ENCODE measurements around the gene WNT8B.

Gene WNT8B

DNA sequence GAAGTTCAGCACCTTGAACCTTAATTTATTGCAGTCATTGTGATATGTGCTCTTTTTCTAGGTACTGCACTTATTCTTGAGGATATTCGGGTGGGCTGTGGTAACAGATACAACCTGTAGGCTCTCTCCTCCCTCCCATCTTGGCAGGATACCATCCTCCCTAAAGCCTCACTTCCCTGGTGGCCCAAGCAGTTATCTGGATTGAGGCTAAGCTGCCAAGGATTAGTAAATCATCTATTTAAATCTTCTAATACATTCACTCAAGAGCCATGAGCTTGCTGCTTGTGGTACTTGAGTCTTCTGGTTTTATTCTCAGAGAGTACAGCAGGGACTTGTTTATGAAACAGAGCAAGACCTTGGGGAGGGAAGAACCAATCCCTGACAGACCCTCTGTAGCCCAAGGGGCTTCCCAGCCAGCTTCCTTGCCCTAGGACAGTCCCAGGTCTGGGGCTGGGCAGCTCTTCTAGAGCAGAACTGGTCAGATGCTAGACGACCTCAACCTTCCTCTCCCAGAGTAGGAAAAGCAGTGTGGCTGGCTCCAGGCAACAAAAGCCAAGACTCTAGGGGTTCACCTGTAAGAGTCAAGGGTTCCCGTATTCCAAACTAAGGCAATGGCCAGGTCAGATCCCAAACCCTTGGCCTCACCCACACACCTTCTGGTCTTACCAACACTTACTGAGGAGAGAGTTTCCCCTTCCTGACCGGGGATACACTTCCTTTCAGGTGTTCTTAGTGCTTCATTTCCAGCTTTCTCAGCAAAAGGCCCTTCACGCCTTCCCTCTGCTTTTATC lies 21.3 kb downstream of the WNT8B start:
- DNase-seq, result no peak

DNA sequence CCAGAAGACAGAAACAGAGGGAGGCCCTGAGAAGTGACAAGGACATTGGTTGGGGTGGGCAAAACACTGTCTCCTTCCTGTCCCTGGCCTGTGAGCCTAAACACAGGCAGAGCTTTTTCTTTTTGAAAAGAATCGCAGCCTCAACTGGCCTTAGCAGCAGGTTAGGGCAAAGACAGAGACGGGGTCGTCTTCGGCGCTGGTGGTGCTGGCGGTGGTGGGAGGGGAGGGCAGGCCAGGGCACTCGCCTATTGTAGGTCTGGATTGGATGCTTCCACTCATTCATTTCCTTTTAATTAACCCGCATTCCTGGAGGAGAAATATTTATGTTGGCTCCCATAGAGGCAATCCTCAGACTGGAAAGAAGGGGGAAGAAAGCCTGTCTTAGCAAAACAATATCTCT lies 22.6 kb downstream of the WNT8B start:
- DNase-seq, result no peak

DNA sequence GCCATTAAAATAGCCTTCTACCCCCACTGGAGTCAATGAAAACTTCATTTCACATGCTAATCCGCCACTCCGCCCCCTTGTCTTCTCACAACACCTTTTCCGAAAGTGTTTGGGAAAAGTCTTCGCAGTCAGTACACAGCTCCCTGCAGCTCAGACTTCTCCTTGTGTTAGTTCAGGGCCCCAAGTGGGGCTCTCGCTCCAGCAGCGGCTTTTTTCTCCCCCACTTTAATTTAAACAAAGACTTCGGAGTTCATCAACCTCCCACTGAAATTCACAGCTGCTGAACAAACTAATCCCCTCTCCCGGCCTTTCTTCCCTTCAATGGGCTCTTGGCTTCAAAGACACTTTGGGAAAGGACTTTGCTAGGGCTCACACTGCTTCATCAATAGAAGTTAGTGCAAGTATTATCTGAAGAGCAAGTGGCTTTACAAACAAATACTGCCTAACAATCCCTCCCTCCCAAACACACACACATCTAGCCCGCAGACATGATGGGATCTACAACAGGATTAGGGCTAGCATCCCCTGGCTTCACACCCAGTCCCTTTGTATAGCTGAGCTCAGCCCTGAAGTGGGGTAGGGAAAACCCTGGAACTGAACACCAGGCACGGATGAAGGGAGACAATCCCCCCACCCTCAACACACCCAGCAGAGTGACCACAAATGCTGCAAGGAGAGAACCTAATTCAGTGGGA lies 23.1 kb downstream of the WNT8B start:
- no peak for DNase-seq

DNA sequence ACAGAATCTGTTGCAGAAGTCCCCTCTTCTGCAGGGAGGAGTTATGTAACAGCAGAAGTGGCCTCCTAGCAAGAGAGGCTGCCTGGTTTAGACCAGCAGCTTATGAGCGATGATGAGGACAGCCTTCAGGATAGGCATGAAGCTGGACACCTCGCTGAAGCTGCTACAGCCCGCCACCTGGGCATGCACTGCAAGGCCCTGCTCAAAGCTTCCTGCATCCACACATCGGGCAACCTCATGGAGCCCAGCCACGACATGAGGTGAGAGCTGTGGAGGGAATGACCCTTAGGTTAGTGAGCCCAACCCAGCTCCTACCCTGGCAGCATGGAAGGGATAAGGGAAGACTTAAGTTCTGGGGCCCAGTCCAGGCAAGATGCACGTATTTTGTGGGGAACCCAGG lies 24.7 kb downstream of the WNT8B start:
- no peak for DNase-seq

DNA sequence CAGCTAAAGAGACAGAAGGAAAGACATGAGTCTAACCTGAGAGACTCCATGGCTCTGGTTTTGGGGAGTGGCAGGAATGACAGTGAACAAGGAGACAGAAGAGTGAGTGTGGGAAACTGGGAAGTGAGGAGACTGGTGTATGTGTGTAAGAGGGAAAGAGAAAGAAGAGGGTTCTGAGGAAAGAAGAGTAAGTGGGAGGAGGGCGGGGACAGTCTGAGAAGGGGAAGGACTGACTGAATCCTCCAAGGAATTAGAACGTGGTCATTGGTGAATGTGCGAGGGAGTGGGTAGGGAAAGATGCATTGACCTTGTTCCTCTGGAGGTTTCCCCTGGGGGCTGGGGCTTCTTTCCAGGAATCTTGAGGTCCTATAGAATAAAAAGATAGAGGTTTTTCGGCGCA lies 26.6 kb downstream of the WNT8B start:
- DNase-seq, result no peak

DNA sequence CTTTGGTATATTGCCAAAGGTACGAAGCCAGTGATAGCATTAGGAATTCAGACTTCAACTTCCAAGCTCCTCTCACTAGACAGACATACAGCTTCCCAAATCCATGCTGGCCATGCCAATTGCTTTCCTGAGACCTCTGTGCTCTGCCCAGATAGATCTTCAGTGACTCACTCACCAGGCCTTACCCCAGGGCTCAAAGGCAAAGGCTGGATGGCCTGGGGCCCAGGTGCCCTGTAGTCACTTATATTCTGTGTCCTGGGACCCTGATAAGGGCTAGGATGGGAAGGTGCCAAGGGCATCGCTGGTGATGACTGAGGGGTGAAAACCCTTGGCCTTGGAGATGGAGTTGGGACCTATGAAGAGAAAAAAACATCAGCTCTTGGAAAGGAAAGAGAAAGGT lies 27.7 kb downstream of the WNT8B start:
- DNase-seq, result no peak

DNA sequence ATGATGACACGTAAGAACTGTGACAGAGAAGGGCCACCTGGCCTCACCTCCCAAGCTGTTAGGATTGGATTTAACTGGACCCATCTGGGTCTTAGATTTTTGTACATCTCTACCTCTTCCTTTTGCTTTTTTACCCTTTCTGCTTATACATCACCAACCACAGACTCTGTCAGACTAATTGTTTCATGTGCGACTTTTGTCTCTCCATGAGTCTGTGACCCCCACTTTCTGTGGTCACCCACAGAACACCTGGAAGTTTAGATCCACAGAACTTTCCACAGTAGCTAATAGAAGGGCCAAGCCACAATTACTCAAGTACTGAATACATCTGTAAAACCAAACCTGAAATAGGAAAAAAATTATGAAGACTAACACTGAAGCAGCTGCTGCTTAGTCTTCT lies 33.8 kb downstream of the WNT8B start:
- no peak for DNase-seq

DNA sequence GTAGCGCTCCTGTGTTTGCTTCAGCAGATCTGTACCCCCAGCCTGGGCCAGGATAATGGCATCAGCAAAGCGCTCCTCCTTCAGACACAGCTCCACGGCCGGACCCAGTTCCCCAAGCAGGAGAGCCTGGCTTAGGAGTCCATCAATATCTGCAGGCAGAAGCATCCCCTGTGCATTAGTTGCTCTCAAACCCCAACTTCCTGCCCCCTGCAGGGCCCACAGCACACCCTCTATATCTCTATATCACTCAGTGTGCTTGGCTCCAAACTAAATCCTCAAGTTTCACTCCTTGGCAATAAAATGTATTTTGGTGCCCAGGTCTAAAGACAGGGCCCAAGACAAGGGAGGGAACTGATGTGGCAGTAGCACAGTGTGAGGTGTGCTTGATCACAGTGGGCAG lies 35.2 kb downstream of the WNT8B start:
- DNase-seq, result no peak

DNA sequence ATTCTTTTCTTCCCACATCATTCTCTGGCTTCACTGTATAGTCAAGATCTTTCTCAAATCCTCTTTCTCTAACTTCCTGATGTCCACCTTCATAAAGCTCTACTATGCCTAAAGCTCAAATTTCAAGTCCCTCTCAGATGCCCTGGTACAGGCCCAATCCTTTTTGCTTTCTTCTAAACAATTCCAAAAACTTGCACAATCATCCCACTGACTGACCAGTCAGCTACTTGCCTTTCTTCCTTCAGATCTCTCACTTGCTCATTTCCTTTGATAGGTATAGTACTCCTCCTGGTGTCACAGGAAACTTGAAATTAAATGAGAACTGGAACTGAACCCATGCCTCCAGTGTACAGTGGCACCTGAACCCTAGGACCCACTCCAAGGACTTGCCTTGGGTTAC lies 38.6 kb downstream of the WNT8B start:
- DNase-seq, result no peak

DNA sequence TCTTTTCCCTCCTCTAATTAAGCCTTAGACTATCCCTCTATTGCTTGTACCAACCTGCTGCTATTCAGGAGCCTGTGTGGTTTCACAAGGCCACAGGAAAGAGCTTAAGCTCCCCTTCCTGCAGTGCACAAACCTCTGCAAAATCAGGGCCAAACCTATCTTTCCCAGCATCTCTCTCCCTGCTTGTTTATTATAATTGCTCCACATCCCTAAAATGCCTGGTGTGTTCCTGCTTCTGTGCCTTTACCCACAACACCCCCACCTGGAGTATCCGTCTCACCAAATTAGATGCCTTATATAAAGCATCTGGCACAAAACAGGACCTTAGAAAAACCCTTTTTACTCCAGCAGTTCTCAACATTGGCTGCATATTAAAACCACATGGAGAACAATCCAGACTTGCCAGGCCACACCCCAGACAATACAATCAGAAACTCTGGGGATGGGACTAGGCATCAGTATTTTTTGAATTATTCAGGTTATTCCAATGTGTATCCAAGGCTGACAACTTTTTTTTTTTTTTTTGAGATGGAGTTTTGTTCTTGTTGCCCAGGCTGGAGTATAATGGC lies 40.2 kb downstream of the WNT8B start:
- no peak for DNase-seq

DNA sequence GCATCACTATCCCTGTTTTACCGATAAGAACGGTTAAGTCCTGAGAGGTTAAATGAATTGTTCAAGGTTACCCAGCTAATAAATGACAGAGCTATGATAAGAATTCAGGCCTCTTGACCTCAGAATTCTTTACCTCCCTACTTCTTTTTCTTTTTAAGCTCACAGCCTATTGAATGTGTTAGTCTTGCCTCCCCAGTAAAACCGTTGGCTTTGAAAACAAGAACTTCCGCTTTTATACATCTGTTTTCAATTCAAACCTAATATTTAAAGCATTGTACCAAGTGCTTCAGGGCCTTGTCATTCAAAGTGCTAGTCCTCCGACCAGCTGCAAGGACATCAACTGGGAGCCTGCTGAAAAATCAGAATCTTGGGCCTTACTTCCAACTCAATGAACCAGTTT lies 41.3 kb downstream of the WNT8B start:
- no peak for DNase-seq

DNA sequence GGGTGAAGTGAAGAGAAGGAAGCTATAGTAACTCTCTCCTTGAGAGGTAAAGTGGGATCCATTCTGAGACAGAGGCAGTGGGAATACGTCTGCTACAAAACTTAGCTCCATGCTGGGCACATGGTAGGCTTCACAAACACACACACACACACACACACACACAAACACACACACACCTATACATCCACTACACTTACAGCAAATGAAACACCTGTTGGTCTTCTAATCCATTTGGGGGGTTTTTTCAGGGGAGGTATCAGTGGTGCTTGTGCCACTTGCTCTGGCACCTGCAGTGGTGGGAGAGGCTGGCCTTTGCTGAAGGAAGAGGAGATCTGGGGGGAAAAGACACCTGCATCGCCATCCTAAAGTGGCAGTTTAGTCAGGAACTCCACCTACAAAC lies 42.4 kb downstream of the WNT8B start:
- no peak for DNase-seq

DNA sequence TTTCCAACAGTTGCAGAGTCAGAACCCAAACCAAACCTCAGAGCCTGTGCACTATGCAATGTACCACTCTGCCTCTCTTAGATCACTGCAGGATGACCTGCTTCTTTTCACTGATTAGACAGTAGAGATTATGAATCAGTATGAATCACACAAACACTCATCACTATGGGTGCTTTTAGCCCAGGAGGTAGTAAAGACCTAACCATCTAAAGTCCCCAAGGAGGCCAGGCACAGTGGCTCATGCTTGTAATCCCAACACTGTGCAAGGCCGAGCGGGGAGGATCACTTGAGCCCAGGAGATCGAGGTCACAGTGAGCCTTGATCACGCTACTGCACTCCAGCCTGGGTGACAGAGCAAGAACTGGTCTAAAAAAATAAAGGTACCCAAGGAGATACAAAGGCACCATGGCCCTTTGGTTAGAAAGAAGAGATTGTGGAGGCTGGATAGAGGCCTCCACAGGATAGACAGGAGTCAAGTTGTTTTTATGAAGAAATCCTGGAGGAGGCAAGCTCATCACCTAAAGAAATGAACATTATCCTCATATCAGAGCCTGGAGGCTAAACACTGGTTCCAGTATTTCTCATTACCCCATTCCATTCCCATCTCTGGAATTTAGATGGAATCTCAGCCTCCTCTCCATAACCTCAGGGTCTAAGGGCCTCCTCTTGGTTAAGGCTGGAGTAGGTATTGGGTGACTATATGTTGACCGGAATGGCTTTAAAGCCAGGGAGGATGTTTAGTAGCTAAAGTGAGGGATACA lies 44.0 kb downstream of the WNT8B start:
- no peak for DNase-seq

DNA sequence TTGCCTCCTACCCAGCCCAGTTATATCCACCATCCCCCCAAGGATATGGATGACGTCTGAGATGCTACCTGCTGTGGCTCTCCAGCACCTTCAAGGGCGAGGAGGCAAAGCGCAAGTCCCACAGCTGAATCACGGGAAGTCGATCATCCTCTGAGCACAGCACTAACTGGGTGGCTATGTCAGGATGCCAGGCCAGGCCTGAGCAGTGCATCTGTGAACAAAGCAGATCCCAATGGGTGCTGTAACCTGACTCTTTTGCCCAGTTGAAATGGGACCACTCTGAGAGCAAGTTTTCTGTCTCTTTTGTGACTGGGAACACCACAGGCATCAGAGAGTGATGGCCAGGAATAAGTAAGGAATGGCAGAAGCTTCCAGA lies 44.5 kb downstream of the WNT8B start:
- DNase-seq, result no peak

DNA sequence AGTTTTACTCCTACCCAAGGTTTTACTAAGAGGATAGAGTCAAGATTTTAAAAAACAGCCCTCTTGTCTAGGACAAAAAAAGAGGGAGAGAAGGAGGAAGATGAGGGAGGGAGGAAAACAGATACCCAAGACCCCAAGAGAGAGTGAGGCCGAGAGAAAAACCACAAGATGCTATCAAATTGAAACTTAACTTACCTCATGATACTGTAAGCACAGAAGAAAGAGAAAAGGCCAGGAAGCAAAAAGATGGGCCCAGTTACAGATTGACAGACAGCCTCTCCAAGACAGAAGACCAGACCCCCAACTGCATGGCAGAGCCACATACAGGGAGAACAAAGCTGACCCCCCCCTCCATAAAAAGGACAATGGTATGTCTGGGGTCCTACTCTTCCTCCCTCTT lies 45.5 kb downstream of the WNT8B start:
- no peak for DNase-seq

DNA sequence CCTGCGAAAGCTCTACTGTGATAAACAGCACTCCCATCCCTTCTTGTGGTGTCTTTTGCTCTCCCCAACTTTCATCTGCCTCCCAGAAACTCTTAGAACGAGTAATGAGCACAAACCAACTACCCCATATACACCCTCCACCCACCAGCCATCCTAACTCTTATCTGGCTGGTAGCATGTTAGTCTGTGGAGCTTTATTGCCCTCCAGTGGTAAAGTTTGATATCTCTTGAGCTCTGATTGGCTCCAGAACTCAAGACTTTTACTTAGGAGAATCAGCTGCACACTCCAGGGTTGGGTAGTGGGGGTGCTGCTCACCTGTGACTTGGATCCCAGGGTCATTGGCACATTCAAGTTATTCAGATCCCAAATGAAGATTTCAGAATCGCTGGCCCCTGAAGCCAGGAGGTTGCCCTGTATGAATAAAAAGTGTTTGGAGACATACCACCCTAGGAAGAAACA lies 45.9 kb downstream of the WNT8B start:
- peak; percentile 13 for DNase-seq

DNA sequence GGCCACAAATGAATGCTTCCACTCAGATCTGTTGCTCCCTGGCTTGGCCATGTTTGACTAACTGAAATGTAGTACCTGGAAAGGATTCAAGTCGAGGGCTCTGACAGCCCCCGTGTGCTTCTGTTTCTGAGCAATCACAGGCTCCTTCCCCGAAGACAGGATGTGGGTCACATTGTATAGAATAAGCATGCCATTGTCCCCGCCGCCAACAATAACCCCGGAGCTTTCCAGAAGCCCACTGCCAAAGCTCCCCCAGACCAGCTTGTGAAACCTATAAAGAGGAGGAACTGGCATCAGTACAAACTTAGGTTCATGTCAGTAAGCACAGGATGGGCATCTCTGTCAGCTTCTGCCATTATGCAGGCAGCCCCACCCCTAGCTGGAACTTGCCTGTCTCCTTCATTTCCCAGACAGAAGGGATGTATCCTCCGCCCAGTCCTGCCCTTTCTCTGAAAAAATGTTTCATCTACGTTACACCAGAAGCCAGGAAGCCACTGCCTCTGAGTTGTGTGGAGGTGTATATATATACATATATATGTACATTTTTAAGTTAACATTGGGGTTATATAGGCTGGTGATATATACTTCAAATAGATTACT lies 46.5 kb downstream of the WNT8B start:
- DNase-seq, result no peak

DNA sequence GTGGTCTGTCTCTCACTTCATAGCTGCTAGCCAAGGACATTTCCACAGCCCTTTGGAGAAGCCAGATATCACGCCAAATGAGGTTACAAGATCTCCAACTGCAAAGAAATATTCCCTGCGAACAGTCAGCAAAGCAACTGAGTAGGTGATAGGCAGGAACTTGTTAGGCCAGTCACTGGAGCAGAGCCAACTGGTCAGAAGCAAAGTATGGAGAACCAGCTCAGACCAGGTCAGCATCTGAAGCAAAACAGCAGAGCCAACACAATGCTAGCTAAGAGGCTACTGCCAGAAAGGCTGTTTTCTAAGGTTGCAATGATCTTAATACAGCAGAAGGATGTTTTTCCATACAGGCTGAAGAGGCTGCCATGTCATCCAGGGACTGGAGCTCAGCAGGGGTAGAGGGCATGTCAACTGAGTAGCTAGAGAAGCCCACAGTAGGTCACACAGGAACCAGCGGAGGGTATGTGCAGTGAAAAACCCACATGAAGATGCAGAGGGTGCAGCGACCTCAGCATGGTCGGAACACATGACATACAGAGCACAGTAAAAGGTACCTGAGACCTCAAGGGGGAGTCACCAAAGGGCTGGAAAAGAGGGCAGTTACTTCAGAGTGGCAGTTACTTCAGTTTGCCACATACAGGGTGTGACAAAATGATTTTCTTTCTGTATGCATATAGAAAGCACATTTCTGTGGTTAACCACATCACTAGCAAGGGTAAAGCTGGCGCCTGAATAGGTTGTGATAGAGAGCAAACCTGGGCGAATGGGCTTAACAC lies 47.9 kb downstream of the WNT8B start:
- DNase-seq, result no peak

DNA sequence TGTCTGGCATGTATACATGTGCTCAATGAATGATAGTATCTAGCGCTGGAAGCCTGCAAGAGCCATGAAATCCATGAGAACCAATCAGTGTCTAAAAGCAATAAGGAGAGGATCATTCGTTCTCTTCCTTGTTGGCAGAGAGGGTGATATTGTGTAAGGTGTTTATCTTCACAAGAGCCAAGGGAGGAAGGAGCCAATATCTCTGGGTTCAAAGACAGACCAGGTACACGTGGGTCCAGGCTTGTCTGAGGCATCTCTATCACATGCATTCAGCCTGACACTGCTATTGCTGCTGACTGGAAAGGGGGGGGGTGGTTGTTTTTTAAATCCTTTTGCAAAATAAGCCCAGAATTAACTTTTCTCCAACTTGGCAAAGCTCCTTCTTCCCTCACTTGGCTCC lies 52.8 kb downstream of the WNT8B start:
- DNase-seq, result no peak

DNA sequence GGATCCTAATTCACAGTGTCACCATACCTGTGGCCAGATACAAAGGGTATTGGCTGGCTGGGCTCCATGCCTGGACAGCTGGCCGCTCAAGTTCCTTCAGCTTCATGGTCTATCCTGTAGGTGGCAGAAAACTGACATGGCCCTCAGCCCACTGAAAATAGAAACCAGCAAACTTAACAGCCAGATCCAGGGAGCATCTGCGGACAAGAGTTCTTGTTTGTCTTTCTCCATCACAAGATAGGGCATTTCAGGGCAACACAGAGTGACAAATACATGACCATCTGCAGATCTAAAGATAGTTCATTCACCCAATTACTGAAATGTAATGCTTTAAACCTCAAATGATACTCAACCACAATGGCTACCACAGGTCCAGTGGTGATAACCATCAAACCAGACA lies 54.0 kb downstream of the WNT8B start:
- no peak for DNase-seq

DNA sequence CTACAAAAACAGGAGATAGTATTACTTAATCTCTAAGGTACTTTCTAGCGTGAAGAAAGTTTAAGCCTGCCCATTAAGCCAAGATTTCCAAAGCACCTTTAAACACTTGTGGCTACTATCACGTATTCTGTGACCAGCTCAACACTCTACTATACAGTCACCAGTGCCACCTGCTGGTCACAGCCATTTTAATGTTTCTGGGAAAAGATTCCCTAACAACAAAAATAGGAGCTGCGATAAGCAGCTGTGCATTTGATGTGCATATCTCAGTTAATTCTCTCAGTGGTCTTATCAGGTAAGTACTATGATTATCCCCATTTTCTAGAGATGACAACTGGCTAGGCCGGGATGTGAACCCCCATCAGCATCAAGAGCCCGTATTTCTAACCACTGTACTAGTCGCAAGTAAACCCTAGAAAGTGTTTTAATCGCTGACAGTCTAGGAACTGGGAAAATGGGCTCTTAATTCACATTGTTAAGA lies 56.0 kb downstream of the WNT8B start:
- peak; percentile 5 for DNase-seq

Measured in NCI-H2107 (cell line).